ENCODE data around the gene GMNN.

DNA sequence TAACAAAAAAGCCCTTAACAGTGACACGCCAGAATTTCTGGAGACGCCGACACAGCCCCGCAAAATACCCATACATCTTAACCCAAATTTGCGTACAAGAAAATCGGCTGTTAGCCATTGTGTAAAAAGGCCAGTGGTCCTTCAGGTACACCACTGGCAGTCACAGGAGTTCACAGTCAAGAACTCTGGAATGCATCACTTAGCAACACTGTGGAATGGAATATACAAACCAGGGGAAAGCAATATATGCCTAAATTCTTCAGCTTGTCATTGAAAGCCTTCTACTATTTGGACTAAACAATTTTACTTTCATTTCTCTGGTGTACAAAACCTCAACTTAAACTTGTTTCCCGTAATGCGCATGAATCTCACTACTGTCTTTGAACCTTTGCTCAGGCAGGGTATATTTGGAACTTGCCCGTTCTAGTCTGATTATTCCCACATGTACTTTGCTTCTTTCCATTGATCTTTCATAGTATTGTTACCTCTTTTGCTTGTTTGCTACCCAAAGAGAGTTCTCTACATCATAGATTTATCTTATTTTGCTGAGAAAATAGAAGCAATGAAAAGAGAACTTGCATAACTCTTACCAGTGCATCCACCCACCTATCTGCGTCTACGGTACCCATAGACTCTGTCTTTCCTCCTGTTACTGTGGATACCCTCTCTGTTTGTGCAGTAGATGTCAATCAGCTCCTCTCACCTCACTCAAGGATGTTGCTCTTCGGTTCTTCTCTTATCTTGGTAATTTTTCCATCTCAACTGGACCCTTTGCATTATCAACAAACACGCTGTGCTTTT is 24.2 kb downstream of the GMNN start, which contains the start of gene ARMH2:
- TF ChIP-seq GATA3 (IDR thresholded peaks at IDR 0.05; ENCODE audit: low read depth, low read length) = no peak
- TF ChIP-seq GATA2 (IDR thresholded peaks at IDR 0.05; ENCODE audit: low read depth, low read length) = no peak

Data from SH-SY5Y (cell line).